Hematopoietic multipotent progenitor cell (in vitro differentiated cells): ENCODE measurements around the gene ANAPC16. TPM values are rescaled to one million over a fixed set of nuclear protein-coding genes. Genes with fewer than 3 reads are reported as not detected.
"Not testable (repeated sequence)": the region's sequence is repeated elsewhere in the genome, so short reads cannot be mapped to it uniquely, and the experiment has no call there.

Experiments used
- DNase-seq, 3 donors: peaks; one replicate each; pipeline ENCODE4 v3.0.0-alpha.2; 2011 to 2015; ENCODE audit warnings: low read depth in 2 of 3, low spot score in 2 of 3
- total RNA-seq: library from RNA; depleted of rRNA; stranded (reverse); fragments of >200 nt; gene quantifications from one replicate; pipeline ENCODE4 v1.2.3, GENCODE V29; 2012

Gene ANAPC16
- total RNA-seq, 1 donor: 43.9 TPM

DNA sequence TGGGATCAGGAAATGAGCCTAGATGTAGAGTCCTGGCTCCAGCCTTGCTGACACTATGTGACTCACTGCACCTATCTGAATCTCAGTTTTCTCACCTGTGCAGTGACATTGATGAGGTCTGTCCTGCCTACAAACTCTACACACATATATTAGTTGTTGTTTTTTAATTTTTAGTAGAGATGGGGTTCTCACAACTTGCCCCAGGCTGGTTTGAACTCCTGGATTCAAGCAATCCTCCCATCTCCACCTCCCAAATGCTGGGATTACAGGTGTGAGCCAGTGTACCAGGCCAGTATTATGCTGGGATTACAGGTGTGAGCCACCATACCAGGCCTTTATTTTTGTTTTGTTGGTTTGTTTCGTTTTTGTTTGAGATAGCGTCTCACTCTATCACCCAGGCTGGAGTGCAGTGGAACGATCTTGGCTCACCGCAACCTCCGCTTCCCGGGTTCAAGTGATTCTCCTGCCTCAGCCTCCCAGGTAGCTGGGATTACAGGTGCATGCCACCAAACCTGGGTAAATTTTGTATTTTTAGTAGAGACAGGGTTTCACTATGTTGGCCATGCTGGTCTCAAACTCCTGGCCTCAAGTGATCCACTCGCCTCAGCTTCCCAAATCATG, 46.1 kb downstream of the ANAPC16 start:
- DNase-seq: no peak

DNA sequence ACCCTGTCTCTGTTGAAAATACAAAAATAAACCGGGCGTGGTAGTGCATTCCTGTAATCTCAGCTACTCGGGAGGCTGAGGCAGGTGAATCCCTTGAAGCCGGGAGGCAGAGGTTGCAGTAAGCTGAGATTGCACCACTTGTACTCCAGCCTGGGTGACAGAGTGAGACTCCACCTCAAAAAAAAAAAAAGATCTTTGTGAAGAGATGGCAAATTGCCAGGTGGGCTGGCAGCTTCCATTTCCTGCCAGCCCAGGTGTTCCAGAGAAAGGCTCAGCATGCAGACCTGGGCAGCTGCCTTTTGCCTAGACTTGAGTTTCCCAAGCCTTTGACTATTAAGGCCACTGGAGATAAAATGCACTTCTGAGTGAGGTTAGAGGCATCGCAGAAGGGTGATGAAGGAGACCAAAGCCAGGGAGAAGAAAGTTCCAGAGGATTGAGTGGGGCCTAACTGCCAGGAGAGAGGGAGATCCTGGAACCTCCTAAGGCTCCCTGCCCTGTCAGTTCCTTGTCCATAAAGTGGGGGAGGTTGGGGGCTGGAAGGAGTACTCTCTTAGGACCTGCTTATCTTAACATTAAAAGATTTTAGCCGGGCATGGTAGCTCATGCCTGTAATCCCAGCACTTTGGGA, 47.9 kb downstream of the ANAPC16 start:
- peak in 1 of 3 donors; percentile 53 for DNase-seq

DNA sequence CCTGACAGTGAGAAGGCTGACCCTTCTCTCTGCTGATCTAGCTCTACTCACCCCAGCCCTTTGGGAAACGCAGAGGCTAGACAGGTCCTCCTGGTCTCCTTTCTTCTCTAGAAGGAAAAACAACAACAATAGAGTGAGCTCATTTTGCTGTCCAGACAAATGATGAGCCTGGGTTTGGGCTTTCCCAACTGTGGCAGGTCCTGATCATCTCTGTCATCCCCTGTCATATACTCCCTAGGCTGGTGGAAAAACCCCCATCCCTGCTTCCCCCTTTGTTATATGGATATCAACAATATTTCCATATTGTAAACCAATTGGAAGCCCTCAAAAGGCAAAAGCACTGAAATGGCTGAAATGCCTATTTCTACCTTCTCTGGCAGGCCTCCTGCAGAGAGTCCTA, 48.7 kb downstream of the ANAPC16 start:
- no peak for DNase-seq

DNA sequence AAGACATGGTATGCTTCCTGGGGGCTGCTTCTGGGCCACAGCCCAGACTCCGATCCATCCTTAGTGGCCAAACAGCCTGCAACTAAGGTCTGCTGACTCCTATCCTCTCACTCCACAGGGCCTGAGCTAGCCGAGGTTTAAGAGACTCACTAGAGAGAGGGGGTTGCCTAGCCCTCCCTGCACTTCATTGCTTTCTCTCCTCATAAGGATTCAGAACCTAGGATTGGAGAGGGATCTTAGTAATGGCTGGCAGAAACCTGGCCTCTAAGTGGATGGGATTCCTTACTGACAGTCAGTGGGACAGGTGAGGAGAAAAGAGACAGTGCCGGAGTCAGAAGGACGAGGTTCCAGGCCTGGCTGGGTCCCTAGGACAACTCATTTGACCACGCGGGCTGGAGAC, 49.7 kb downstream of the ANAPC16 start:
- no peak for DNase-seq

DNA sequence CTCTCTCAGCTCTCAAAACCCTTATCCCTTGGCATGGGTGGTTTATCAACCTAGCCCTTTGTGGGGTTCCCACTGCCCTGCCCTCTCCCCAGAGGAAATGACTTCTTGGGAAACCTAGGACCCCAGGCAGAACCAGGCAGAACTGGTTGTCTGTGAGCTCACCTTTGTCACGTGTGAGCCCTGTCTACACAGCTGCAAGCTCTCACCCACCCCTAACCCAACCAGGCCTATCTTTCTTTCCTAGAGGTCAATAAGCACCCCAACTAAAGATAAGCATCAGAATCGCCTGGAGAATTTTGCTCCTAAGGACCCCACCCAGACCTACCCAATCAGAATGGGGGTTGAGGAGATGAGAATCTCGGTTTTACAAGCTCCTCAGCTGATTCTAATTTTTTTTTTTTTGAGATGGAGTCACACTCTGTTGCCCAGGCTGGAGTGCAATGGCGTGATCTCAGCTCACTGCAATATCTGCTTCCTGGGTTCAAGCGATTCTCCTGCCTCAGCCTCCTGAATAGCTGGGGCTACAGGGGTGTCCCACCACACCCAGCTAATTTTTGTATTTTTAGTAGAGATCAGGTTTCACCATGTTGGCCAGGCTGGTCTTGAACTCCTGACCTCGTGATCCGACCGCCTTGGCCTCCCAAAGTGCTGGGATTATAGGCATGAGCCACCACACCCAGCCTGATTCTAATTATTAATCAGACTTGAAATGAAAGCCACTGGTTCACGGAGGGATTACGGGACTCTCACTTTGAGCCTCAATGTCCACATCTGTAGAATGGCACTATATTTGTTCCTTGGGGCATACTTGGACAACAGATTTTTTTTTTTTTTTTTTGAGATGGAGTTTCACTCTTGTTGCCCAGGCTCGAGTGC, 50.4 kb downstream of the ANAPC16 start:
- DNase-seq: no peak

DNA sequence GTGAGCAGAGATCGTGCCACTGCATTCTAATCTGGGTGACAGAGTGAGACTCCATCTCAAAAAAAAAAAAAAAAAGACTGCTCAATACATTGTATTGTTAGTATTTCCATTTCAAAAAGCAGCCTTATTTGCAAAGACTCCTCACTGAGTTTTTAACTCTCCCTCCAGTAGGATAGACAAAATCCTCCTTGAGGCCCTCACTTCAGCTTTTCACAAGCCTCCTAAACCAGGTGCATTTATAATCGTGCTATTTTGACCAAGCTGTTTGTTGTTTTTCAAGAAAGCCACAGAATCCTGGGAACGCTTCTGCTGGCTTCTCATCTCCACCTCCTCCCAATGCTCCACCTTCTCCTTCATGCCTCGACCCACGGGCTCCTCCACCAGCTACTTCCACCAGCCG, 51.6 kb downstream of the ANAPC16 start:
- no peak for DNase-seq

DNA sequence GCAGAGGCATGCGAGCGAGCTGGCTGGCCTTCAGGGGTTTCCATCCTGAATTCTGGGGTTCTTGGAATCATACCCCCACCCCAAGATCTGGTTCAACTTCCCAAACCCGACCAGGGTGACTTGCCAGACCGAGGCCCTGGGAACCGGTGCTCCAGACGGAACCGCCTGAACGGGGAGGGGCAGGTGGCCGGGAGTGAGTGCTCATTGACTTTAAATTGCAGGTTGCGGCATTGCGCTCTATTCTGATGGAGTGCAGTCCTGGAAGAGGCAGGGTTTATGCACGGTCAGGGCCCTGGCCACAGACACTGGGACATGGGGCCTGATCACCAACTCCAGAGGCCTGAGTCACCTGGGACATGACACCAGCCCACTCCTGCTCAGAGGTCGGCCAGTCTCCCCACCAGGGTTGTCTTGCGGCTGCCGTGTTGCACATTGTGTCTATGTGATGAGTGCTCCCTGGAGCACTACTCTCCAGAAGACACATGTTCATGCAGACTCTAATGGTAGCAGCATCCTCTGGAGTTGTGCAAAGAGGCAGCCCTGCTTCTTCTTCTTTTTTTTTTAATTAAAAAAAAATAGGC, 52.1 kb downstream of the ANAPC16 start:
- no peak for DNase-seq

DNA sequence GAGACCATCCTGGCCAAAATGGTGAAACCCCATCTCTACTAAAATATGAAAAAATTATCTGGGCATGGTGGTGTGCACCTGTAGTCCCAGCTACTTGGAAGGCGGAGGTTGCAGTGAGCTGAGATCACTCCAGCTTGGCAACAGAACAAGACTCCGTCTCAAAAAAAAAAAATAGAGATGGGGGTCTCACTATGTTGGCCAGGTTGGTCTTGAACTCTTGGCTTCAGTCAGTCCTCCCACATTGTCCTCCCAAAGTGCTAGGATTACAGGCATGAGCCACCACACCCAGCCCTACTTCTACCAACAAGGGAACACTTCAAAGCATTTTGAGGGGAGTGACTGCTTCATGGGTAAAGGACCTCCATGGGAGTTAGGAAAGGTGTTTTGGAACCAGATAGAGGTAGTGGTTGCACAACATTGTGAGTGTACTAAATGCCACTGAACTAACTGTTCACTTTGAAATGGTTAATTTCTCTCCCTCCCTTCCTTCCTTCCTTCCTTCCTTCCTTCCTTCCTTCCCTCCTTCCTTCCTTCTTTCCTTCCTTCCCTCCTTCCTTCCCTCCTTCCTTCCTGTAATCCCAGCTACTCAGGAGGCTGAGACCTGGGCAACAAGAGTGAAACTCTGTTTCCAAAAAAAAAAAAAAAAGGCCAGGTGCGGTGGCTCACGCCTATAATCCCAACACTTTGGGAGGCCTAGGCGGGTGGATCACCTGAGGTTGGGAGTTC, 52.8 kb downstream of the ANAPC16 start:
- DNase-seq: not testable (repeated sequence)

DNA sequence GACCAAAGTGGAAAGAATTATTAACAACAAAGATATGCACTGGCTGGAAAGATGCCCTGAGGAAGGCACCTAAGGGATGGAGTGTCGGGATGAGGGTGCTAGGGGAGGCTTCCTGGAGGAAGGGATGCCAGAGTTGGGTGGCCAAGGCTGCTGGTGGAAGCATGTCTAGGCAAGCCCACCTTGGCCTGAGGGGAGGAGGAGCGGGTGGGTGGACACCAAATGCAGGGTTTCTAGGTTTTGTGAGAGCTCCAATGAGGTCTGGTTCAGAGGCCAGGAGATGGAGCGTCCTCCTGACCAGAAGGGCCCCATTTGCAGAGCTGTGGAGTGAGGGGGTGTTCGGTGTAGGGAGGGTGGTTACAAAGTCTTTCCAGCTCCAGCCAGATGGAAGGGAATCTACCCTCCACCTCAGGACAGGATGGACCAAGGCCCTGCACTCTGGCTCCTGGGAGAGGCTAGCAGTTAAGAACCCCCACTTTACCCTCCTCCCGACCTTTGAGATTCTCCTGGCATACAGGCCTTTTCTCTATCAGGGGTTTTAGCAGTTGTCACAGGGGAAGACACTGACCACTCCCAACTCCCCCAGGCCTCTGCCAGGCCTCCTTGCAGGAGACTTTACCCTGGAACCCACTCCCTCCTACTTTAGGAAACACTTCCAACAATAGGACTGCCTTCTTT, 54.9 kb downstream of the ANAPC16 start:
- DNase-seq: no peak

DNA sequence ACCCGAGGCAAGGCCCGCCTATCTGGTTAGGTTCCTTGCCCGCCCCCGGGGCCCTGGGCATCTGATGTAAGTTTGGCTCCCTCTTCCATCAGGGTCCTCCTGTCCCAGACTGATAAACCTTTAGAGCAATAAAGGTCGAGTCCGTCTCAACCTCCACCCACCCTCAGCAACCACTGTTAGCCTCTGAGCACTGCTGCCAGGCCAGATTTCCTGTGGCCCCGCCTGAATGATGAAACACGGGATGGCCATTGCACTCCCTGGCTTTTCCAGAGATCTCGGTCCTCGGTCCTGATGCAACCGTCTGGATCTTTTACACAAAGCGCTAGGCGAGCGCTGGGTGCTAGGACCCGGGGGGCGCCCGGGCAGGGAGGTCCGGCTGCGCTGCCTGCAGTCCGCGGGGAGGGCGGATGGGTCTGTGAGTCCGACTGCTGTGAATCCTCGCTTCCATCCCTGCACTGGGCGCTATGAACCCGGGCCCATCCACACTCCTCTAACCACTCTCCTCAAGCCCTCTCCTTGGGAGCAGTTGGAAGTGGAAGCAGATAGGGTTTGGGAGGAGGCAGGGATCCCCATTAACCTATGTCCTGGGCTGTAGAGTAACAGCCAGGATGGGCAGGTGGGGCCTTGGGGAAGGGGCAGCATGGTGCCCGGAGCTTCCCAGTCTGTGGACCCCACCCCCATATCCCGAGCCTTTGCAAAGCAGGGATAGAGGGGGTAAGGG, 57.0 kb downstream of the ANAPC16 start:
- peak in 1 of 3 donors; percentile 64 for DNase-seq

DNA sequence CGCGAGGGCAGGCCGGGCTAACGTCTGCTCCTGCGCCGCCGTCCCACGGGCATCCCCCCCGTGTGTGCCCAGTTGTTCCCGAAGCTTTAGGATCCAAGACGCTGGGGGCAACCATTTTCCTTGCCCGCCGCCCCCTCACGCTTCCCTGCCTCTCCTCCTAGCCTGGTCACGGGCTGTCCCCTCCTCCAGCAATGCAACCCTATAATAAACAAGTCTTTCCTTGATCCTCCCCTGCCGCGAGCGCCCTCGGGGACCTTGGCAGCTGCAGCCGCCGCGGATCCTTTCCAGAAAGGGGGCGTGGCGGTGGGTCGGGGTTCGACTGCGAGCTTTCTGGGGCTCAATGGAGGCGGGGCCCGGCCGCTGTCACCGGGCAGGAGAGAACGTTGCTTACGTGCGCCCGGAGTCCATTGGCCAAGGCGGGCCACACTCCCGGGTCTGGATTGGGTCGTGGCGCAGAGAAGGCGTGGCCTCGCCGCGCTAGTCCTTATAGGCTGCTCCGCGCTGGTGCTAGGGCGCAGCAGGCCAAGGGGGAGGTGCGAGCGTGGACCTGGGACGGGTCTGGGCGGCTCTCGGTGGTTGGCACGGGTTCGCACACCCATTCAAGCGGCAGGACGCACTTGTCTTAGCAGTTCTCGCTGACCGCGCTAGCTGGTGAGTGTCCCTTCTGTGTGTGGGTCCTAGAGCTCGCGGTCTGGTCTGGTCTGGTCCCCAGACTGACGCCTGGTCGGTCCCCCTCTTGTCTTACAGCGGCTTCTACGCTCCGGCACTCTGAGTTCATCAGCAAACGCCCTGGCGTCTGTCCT, 57.8 kb downstream of the ANAPC16 start, which contains the start of gene DDIT4:
DDIT4 (plus strand) TSS at position 515 of the 803 bp plus-strand sequence. CDS start 293 bp downstream, outside the sequence.
- DNase-seq: peak; percentile 94 to 99 (median 99)

DNA sequence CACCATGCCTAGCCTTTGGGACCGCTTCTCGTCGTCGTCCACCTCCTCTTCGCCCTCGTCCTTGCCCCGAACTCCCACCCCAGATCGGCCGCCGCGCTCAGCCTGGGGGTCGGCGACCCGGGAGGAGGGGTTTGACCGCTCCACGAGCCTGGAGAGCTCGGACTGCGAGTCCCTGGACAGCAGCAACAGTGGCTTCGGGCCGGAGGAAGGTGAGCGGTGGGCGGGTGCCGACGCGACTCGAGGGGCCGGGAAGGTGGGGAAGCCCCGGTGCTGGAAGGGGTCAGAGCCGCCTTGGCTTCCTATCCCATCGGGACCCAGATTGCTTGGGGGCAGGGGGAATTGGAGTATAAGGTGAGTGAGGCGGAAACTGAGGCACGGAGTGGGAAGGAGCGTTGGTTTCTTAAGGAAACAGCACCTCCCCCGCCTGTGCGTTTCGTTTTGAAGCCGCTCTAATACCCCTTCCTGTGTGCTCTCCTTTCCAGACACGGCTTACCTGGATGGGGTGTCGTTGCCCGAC, 58.5 kb downstream of the ANAPC16 start:
- no peak for DNase-seq

DNA sequence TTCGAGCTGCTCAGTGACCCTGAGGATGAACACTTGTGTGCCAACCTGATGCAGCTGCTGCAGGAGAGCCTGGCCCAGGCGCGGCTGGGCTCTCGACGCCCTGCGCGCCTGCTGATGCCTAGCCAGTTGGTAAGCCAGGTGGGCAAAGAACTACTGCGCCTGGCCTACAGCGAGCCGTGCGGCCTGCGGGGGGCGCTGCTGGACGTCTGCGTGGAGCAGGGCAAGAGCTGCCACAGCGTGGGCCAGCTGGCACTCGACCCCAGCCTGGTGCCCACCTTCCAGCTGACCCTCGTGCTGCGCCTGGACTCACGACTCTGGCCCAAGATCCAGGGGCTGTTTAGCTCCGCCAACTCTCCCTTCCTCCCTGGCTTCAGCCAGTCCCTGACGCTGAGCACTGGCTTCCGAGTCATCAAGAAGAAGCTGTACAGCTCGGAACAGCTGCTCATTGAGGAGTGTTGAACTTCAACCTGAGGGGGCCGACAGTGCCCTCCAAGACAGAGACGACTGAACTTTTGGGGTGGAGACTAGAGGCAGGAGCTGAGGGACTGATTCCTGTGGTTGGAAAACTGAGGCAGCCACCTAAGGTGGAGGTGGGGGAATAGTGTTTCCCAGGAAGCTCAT, 59.0 kb downstream of the ANAPC16 start:
- peak in 1 of 3 donors; percentile 71 for DNase-seq

DNA sequence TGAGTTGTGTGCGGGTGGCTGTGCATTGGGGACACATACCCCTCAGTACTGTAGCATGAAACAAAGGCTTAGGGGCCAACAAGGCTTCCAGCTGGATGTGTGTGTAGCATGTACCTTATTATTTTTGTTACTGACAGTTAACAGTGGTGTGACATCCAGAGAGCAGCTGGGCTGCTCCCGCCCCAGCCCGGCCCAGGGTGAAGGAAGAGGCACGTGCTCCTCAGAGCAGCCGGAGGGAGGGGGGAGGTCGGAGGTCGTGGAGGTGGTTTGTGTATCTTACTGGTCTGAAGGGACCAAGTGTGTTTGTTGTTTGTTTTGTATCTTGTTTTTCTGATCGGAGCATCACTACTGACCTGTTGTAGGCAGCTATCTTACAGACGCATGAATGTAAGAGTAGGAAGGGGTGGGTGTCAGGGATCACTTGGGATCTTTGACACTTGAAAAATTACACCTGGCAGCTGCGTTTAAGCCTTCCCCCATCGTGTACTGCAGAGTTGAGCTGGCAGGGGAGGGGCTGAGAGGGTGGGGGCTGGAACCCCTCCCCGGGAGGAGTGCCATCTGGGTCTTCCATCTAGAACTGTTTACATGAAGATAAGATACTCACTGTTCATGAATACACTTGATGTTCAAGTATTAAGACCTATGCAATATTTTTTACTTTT, 59.7 kb downstream of the ANAPC16 start:
- no peak for DNase-seq

DNA sequence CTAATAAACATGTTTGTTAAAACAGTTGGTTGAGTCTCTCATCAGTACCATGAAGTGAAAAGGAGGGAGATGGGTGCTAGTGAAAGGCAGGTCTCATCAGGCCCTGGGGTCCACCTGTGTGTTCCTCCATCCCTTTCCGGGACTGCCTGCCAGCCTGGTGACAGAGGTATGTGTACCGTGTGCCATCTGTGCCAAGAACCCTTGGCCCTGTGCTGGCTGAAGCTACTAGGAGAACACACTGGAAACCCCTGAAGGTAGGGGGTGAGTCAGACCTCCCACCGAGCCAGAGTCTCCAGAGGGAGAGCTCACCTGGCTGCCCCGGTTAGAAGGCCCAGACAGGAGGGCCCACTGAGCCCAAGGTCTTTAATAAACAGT, 60.2 kb downstream of the ANAPC16 start:
- DNase-seq: no peak

DNA sequence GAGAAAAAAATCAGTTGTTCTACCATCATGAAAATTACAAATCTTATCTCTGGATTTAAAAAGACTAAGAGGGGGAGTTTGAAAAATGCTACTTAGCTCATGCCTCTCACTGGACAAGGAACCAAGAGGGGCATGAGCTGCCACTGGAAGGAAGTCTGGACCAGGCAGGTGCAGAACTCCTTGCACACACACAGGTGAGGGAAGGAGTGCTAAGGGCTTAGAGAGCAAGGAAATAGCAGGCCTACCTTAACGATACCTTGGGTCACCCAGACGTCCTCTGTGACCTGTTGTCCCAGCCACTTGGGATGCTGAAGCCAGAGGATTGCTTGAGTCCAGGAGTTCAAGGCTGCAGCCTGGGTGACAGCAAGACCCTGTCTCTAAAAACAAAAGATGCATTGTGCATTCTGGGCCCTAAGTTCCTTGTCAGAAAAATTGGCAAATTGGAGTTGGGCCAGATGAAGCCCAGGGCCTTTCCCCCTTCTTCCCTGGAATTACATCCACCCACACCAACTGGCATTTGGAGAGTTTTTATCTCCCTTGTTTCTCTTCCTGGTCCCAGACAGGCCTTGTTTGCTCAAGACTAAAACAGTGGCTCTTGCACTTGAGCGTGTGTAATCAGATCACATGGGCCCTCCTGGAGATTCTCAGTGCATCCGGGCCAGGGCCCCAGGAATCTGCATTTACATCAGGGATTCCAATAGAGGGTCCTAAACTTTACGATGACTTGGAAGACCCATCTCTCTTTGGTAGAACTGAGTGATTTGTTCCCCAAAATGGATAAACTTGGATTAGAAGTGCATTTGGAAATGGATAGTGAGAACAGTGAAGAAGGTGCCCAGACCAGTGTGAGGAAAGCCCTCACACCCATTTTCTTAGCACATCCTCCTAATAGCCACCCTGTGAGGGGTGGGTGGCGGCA, 60.9 kb downstream of the ANAPC16 start:
- DNase-seq: no peak
